DND-41 (cell line): ENCODE measurements around the gene RHOH.

Experiments
- EZH2 ChIP-seq: IDR thresholded peaks from 3 replicates; pipeline ENCODE4 v1.6.1; 2012; ENCODE audit warnings: borderline replicate concordance, low read depth, mild to moderate bottlenecking, moderate library complexity, low read length, inconsistent platforms; ENCODE audit not compliant: severe bottlenecking
- TF ChIP-seq, protein P1 (sequence below): IDR thresholded peaks from 2 replicates; pipeline ENCODE4 v1.5.1; 2012; ENCODE audit warnings: borderline replicate concordance, low read length, moderate library complexity, mild to moderate bottlenecking; ENCODE audit not compliant: poor library complexity, severe bottlenecking; ENCODE audit errors: extremely low read depth

DNA sequence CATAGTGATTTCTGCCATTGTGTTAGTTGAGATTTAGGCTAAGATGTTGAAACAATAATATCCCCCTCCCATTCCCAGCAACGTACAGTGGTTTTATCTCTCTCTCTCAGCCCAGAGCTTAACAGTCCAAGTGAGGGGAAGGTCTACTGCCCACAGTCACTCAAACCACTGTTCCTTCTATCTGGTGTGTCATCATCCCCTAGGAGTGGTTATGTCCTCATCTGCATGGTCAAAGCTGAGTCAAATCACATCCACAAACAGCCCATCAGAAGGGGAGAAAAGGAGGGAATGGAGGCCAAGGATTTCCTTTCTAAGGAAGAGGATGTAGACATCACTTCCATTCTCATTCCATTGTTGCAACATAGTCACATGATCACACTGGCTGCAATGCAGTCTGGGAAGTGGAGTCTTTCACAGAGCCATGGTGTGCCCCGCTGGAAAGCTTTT is 95.5 kb downstream of the RHOH start:
- TF ChIP-seq, protein P1, sequence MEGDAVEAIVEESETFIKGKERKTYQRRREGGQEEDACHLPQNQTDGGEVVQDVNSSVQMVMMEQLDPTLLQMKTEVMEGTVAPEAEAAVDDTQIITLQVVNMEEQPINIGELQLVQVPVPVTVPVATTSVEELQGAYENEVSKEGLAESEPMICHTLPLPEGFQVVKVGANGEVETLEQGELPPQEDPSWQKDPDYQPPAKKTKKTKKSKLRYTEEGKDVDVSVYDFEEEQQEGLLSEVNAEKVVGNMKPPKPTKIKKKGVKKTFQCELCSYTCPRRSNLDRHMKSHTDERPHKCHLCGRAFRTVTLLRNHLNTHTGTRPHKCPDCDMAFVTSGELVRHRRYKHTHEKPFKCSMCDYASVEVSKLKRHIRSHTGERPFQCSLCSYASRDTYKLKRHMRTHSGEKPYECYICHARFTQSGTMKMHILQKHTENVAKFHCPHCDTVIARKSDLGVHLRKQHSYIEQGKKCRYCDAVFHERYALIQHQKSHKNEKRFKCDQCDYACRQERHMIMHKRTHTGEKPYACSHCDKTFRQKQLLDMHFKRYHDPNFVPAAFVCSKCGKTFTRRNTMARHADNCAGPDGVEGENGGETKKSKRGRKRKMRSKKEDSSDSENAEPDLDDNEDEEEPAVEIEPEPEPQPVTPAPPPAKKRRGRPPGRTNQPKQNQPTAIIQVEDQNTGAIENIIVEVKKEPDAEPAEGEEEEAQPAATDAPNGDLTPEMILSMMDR = no peak
- no peak for TF ChIP-seq EZH2
